Measurements from ENCODE around the gene MBNL2.

MBNL2 gene

DNA sequence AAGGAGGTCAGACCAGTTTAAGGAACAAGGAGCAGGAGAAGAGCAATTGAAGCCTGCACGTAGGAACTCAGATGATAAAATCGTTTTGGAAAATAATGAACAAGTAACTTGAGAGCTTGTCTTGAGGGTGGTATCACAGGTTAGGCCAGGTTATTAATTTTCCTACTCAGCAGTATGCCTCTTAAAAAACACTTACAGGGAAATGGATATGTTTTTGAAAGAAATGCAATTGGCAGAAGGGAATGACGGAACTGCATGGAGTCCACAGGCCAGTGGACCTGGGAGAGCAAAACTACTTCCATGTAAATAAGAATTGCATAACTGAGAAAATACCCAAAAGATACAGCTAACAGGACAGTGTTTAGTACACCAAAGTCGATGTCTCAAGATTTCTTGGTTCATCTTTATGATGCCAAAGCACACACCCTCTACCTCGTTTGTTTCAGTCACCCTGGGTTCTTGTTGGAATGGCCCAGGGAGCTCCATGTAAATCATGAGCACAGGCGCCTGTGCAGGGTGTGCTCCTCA is 35.2 kb downstream of the MBNL2 start:
- TF ChIP-seq CEBPB (IDR thresholded peaks at IDR 0.05): peak; percentile 50
- TF ChIP-seq ZBTB7A (IDR thresholded peaks at IDR 0.05; ENCODE audit: low read depth): no peak
- TF ChIP-seq, protein P1, sequence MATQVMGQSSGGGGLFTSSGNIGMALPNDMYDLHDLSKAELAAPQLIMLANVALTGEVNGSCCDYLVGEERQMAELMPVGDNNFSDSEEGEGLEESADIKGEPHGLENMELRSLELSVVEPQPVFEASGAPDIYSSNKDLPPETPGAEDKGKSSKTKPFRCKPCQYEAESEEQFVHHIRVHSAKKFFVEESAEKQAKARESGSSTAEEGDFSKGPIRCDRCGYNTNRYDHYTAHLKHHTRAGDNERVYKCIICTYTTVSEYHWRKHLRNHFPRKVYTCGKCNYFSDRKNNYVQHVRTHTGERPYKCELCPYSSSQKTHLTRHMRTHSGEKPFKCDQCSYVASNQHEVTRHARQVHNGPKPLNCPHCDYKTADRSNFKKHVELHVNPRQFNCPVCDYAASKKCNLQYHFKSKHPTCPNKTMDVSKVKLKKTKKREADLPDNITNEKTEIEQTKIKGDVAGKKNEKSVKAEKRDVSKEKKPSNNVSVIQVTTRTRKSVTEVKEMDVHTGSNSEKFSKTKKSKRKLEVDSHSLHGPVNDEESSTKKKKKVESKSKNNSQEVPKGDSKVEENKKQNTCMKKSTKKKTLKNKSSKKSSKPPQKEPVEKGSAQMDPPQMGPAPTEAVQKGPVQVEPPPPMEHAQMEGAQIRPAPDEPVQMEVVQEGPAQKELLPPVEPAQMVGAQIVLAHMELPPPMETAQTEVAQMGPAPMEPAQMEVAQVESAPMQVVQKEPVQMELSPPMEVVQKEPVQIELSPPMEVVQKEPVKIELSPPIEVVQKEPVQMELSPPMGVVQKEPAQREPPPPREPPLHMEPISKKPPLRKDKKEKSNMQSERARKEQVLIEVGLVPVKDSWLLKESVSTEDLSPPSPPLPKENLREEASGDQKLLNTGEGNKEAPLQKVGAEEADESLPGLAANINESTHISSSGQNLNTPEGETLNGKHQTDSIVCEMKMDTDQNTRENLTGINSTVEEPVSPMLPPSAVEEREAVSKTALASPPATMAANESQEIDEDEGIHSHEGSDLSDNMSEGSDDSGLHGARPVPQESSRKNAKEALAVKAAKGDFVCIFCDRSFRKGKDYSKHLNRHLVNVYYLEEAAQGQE (IDR thresholded peaks at IDR 0.05; ENCODE audit: low read depth): no peak
- TF ChIP-seq FOXM1 (IDR thresholded peaks at IDR 0.05; ENCODE audit: borderline replicate concordance, low read depth): peak; percentile 69
- no peak for TF ChIP-seq EGR1 (IDR thresholded peaks at IDR 0.05)
- no peak for TF ChIP-seq RAD21 (IDR thresholded peaks at IDR 0.05; ENCODE audit: low read depth)
- TF ChIP-seq TCF12 (IDR thresholded peaks at IDR 0.05; ENCODE audit: low read depth): peak; percentile 69
- no peak for TF ChIP-seq MAX (IDR thresholded peaks at IDR 0.05)
- TF ChIP-seq TEAD4 (IDR thresholded peaks at IDR 0.05): peak; percentile 29
- TF ChIP-seq EP300 (IDR thresholded peaks at IDR 0.05; ENCODE audit: borderline replicate concordance): peak; percentile 86
- TF ChIP-seq, protein P2, sequence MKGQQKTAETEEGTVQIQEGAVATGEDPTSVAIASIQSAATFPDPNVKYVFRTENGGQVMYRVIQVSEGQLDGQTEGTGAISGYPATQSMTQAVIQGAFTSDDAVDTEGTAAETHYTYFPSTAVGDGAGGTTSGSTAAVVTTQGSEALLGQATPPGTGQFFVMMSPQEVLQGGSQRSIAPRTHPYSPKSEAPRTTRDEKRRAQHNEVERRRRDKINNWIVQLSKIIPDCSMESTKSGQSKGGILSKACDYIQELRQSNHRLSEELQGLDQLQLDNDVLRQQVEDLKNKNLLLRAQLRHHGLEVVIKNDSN (IDR thresholded peaks at IDR 0.05): no peak
- no peak; the same call in 1 of the 2 replicates for TF ChIP-seq YY1 (IDR thresholded peaks at IDR 0.05; ENCODE audit: low read depth)
- TF ChIP-seq NFIC (IDR thresholded peaks at IDR 0.05): peak; percentile 65; the same call in 1 of the 2 replicates
- no peak for TF ChIP-seq CREB1 (IDR thresholded peaks at IDR 0.05; ENCODE audit: low read depth)
- no peak for TF ChIP-seq TAF1 (IDR thresholded peaks at IDR 0.05; ENCODE audit: low read depth)

DNA sequence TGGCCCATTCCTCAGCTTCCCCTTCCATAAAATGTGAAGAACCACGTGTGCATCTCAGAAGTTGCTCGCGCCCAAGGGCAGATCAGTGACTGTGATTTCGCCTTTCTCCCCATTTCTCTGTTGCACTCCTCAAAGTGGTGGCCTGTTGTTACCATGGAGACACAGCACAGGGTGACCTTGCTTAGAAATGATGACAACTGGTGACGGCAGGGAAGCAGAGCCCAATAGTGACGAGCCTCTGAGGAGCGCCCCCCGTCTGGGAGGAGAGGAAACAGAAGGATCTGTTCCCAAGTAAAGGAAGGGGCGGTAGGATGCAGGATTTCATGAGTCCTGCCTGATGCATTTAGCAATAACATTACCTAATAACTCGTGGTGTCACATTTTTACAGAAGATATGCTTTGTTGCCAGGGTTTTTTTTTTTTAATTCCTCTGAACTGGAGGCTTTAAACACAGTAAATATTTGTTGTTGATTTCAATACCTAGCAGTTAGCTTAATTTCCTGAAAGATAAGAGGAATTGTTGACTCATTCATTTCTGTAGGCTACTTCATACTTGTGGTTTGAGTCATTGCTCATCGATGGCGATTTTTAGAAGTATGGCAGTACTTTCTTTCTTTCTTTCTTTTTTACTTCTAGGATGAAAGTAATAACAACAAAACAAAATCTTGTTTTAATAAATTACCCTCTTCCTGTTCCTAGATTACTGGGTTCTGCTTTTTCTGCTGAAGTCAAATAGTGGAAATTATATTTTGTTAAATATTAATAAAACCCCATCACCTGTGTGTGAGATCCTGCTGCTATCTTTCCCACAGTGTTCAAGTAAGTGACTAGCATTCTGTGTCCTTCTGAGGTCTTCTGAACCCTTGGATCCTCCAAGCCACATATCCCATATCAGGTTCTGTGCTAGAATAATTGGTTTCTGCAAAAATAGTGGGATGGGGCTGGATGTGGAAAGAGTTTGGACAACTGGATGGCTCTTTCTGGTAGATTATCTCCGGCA is 36.0 kb downstream of the MBNL2 start:
- TF ChIP-seq EP300 (IDR thresholded peaks at IDR 0.05; ENCODE audit: borderline replicate concordance) (peak; percentile 41; the same call in 1 of the 2 replicates), CREB1 (IDR thresholded peaks at IDR 0.05; ENCODE audit: low read depth) (no peak), MAX (IDR thresholded peaks at IDR 0.05) (no peak), TCF12 (IDR thresholded peaks at IDR 0.05; ENCODE audit: low read depth) (no peak), RAD21 (IDR thresholded peaks at IDR 0.05; ENCODE audit: low read depth) (no peak), ZBTB7A (IDR thresholded peaks at IDR 0.05; ENCODE audit: low read depth) (no peak), TAF1 (IDR thresholded peaks at IDR 0.05; ENCODE audit: low read depth) (no peak), FOXM1 (IDR thresholded peaks at IDR 0.05; ENCODE audit: borderline replicate concordance, low read depth) (no peak), CEBPB (IDR thresholded peaks at IDR 0.05) (0 out of 2 replicates have a peak, but pooled peaks have one; percentile 21), NFIC (IDR thresholded peaks at IDR 0.05) (no peak)
- TF ChIP-seq, protein P1 (IDR thresholded peaks at IDR 0.05; ENCODE audit: low read depth): no peak

- no peak for TF ChIP-seq YY1 (IDR thresholded peaks at IDR 0.05; ENCODE audit: low read depth)
- TF ChIP-seq TAF1 (IDR thresholded peaks at IDR 0.05; ENCODE audit: low read depth): no peak
- TF ChIP-seq EGR1 (IDR thresholded peaks at IDR 0.05): no peak
- no peak for TF ChIP-seq FOXM1 (IDR thresholded peaks at IDR 0.05; ENCODE audit: borderline replicate concordance, low read depth)
- no peak for TF ChIP-seq MAX (IDR thresholded peaks at IDR 0.05)
- TF ChIP-seq CREB1 (IDR thresholded peaks at IDR 0.05; ENCODE audit: low read depth): no peak
- TF ChIP-seq, protein P2 (IDR thresholded peaks at IDR 0.05): no peak
- TF ChIP-seq TCF12 (IDR thresholded peaks at IDR 0.05; ENCODE audit: low read depth): no peak
- TF ChIP-seq CEBPB (IDR thresholded peaks at IDR 0.05): no peak
Measured at GRCh38 chr13:97258801-97259200, 36.7 kb downstream of the MBNL2 start.

GRCh38 chr13:97259410-97259797 is 37.3 kb downstream of the MBNL2 start:
- TF ChIP-seq NFIC (IDR thresholded peaks at IDR 0.05) (no peak), TAF1 (IDR thresholded peaks at IDR 0.05; ENCODE audit: low read depth) (no peak), TEAD4 (IDR thresholded peaks at IDR 0.05) (no peak), CREB1 (IDR thresholded peaks at IDR 0.05; ENCODE audit: low read depth) (no peak), FOXM1 (IDR thresholded peaks at IDR 0.05; ENCODE audit: borderline replicate concordance, low read depth) (no peak), TCF12 (IDR thresholded peaks at IDR 0.05; ENCODE audit: low read depth) (no peak), ZBTB7A (IDR thresholded peaks at IDR 0.05; ENCODE audit: low read depth) (no peak), EGR1 (IDR thresholded peaks at IDR 0.05) (no peak), RAD21 (IDR thresholded peaks at IDR 0.05; ENCODE audit: low read depth) (no peak), EP300 (IDR thresholded peaks at IDR 0.05; ENCODE audit: borderline replicate concordance) (no peak), CEBPB (IDR thresholded peaks at IDR 0.05) (no peak), YY1 (IDR thresholded peaks at IDR 0.05; ENCODE audit: low read depth) (no peak), MAX (IDR thresholded peaks at IDR 0.05) (no peak)
- TF ChIP-seq, protein P1 (IDR thresholded peaks at IDR 0.05; ENCODE audit: low read depth): no peak
- TF ChIP-seq, protein P2 (IDR thresholded peaks at IDR 0.05): no peak
